K562 (cell line): ENCODE results near the gene FKBP9. TPM values are rescaled to one million over a fixed set of nuclear protein-coding genes. Genes with fewer than 3 reads are reported as not detected.

Experiments used
- ATF4 ChIP-seq: fragments of 450-650 bp; formaldehyde crosslinking; IDR thresholded peaks from 2 replicates; pipeline ENCODE4 v1.4.0; 2022; ENCODE audit warnings: mild to moderate bottlenecking, moderate library complexity
- CCAR2 ChIP-seq: fragments of 200-400 bp; formaldehyde crosslinking; IDR thresholded peaks from 2 replicates; pipeline ENCODE4 v1.6.1; 2017; ENCODE audit warnings: mild to moderate bottlenecking, low read depth, low read length
- CCNT2 ChIP-seq: IDR thresholded peaks from 2 replicates; pipeline ENCODE4 v1.6.1; 2011; ENCODE audit warnings: borderline replicate concordance, low read depth, mild to moderate bottlenecking, moderate library complexity, mixed read lengths, low read length; ENCODE audit not compliant: insufficient read length; ENCODE audit errors: extremely low read depth
- E2F3 ChIP-seq: fragments of 250-450 bp; sonication (Bioruptor Pico); IDR thresholded peaks from 2 replicates; pipeline ENCODE4 v1.4.0; 2020; ENCODE audit warnings: mild to moderate bottlenecking
- EZH2 ChIP-seq: IDR thresholded peaks from 2 replicates; pipeline ENCODE4 v1.6.1; 2012; ENCODE audit warnings: low read depth, mild to moderate bottlenecking, inconsistent platforms, low read length, borderline replicate concordance
- GATAD2A ChIP-seq: fragments of 450-650 bp; IDR thresholded peaks from 2 replicates; pipeline ENCODE4 v1.6.1; 2017
- GTF2E2 ChIP-seq: fragments of 200-800 bp; sonication (Bioruptor generic); IDR thresholded peaks from 2 replicates; pipeline ENCODE4 v1.6.1; 2016; ENCODE audit warnings: missing genetic modification characterization, missing compliant biosample characterization
- IFI16 ChIP-seq: fragments of 250-450 bp; sonication (Bioruptor Pico); IDR thresholded peaks from 2 replicates; pipeline ENCODE4 v2.1.2; 2022; ENCODE audit warnings: mild to moderate bottlenecking, inconsistent platforms
- KLF10 ChIP-seq: fragments of 250-450 bp; sonication (Bioruptor Pico); IDR thresholded peaks from 2 replicates; pipeline ENCODE4 v1.6.1; 2021; ENCODE audit warnings: matching md5 sums
- NCOA4 ChIP-seq: fragments of 450-650 bp; IDR thresholded peaks from 2 replicates; pipeline ENCODE4 v1.6.1; 2018; ENCODE audit warnings: mild to moderate bottlenecking; ENCODE audit not compliant: partially characterized antibody
- PATZ1 ChIP-seq: fragments of 250-450 bp; sonication (Bioruptor Pico); IDR thresholded peaks from 2 replicates; pipeline ENCODE4 v1.5.0; 2020; ENCODE audit warnings: mild to moderate bottlenecking, borderline replicate concordance
- RFX1 ChIP-seq: fragments of 450-650 bp; IDR thresholded peaks from 2 replicates; pipeline ENCODE4 v1.6.1; 2016; ENCODE audit warnings: mild to moderate bottlenecking, moderate library complexity
- SREBF2 ChIP-seq: sonication (generic); formaldehyde crosslinking; IDR thresholded peaks from 2 replicates; pipeline ENCODE4 v1.4.0; 2020; ENCODE audit warnings: mild to moderate bottlenecking, missing genetic modification reagents
- STAG1 ChIP-seq: sonication (generic); formaldehyde crosslinking; IDR thresholded peaks from 2 replicates; pipeline ENCODE4 v1.5.0; 2020; ENCODE audit warnings: missing genetic modification reagents, borderline replicate concordance
- TAF15 ChIP-seq: fragments of 200-400 bp; formaldehyde crosslinking; IDR thresholded peaks from 2 replicates; pipeline ENCODE4 v1.6.1; 2017; ENCODE audit warnings: mild to moderate bottlenecking, low read depth, low read length, moderate library complexity
- TCF7L2 ChIP-seq: fragments of 150-350 bp; IDR thresholded peaks from 2 replicates; pipeline ENCODE4 v1.6.1; 2016; ENCODE audit warnings: low read depth, mild to moderate bottlenecking, low read length, moderate library complexity
- TSC22D4 ChIP-seq: fragments of 450-650 bp; IDR thresholded peaks from 2 replicates; pipeline ENCODE4 v1.6.1; 2016; ENCODE audit warnings: missing genetic modification characterization, missing biosample characterization, control low read depth
- ZBTB1 ChIP-seq: sonication (generic); formaldehyde crosslinking; IDR thresholded peaks from 2 replicates; pipeline ENCODE4 v1.8.1; 2023; ENCODE audit warnings: missing genetic modification reagents, low read depth, mild to moderate bottlenecking, borderline replicate concordance
- ZNF24 ChIP-seq: fragments of 450-650 bp; IDR thresholded peaks from 2 replicates; pipeline ENCODE4 v1.6.1; 2016
- polyA plus RNA-seq, 8 experiments: library from polyadenylated mRNA; depleted of rRNA in 4 of 8; stranded (reverse) in 5 of 8; unstranded in 3 of 8; fragments of >200 nt; fragmentation: Nextera tagmentation in 2 of 8; fragmentation: Illumina TruSeq in 1 of 8; extraction: Ambion mirVana in 2 of 8; extraction: Trizol in 1 of 8; gene quantifications; 2 replicates each; pipeline versions ENCODE4 v1.2.1 to v1.2.3, GENCODE V29; 2011 to 2014; ENCODE audit warnings: inconsistent platforms in 1 of 8, missing spikeins in 1 of 8
- total RNA-seq, 7 experiments: library from RNA; depleted of rRNA in 6 of 7; stranded (reverse); fragments of >200 nt in 6 of 7; fragmentation: Illumina TruSeq in 2 of 7; extraction: Trizol in 2 of 7; gene quantifications; 2 replicates each; pipeline versions ENCODE4 v1.2.1 to v1.2.3, GENCODE V29; 2011 to 2021; ENCODE audit warnings: low replicate concordance in 1 of 7
- TF ChIP-seq, protein P1 (sequence below): fragments of 450-650 bp; IDR thresholded peaks from 2 replicates; pipeline ENCODE4 v1.7.1; 2018; ENCODE audit warnings: mild to moderate bottlenecking, low read depth; ENCODE audit not compliant: partially characterized antibody
- TF ChIP-seq, protein P2 (sequence below): fragments of 450-650 bp; formaldehyde crosslinking; IDR thresholded peaks from 2 replicates; pipeline ENCODE4 v1.4.0; 2020; ENCODE audit warnings: mild to moderate bottlenecking, mixed read lengths

FKBP9 gene
- total and polyA plus RNA-seq, 9 of the 15 experiments (the other 6 are each of a cell fraction or from before 2014, with no cell fraction given), result 5.9 to 23.7 (median 15.8) TPM

DNA sequence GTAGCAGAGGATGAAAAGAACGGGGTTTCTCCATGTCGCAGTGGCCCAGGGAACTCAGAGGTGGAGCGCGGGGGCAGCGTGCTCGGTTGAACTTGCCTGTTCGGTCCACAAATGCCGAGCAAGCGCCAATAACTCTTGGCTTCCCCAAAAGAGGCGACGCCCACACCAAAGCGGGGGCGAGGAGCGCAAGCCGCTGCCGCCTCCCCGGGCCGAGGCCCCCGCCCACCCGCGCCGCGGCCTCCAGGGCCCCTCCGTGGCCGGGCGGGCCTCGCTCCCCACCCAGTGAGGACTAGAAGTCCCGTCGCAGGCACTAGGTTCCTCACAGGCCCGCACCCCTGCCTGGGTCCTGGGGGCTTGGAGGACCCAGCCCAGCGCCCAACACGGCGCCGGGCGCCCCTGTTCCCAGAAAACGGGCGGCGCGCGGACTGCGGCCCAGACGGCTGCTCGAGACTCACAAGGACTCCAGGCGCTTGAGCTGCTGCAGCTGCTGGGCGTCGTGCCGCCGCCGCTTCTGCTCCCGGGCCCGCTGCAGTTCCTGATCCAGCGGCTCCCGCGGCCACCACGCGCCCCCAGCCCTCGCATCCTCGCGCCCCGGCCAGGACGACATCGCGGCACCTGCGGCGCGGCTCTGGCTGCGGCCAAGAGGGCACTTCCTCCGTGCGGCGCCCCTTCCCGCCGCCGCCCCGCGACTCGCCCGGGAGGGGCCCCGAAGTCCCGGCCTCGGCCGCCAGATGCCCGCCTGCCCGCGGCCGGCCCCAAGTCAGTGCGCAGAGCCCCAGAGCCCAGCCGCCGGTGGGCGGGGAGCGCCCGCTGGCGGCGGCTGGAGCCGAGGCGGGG lies 14.6 kb upstream of the FKBP9 start (continued):
- TF ChIP-seq PATZ1 (CRISPR knock-in tag), result no peak
- TF ChIP-seq E2F3 (CRISPR knock-in tag), result 0 out of 2 replicates have a peak, but pooled peaks have one; percentile 52
- TF ChIP-seq IFI16 (CRISPR knock-in tag), result no peak
- no peak for TF ChIP-seq KLF10 (CRISPR knock-in tag)
- no peak for TF ChIP-seq NCOA4
- 0 out of 2 replicates have a peak, but pooled peaks have one; percentile 56 for TF ChIP-seq ZBTB1 (CRISPR knock-in tag)
- TF ChIP-seq ATF4 (CRISPR knock-in tag), result no peak
- TF ChIP-seq EZH2, result no peak
- TF ChIP-seq GATAD2A, result no peak
- TF ChIP-seq TCF7L2, result no peak
- no peak for TF ChIP-seq TSC22D4
- TF ChIP-seq RFX1, result no peak
- no peak; the same call in 1 of the 2 replicates for TF ChIP-seq GTF2E2
- peak; percentile 76 for TF ChIP-seq CCNT2
- TF ChIP-seq, protein P1, sequence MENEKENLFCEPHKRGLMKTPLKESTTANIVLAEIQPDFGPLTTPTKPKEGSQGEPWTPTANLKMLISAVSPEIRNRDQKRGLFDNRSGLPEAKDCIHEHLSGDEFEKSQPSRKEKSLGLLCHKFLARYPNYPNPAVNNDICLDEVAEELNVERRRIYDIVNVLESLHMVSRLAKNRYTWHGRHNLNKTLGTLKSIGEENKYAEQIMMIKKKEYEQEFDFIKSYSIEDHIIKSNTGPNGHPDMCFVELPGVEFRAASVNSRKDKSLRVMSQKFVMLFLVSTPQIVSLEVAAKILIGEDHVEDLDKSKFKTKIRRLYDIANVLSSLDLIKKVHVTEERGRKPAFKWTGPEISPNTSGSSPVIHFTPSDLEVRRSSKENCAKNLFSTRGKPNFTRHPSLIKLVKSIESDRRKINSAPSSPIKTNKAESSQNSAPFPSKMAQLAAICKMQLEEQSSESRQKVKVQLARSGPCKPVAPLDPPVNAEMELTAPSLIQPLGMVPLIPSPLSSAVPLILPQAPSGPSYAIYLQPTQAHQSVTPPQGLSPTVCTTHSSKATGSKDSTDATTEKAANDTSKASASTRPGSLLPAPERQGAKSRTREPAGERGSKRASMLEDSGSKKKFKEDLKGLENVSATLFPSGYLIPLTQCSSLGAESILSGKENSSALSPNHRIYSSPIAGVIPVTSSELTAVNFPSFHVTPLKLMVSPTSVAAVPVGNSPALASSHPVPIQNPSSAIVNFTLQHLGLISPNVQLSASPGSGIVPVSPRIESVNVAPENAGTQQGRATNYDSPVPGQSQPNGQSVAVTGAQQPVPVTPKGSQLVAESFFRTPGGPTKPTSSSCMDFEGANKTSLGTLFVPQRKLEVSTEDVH, result no peak
- TF ChIP-seq SREBF2, result no peak
- TF ChIP-seq STAG1 (CRISPR knock-in tag), result no peak
- no peak for TF ChIP-seq CCAR2
- no peak for TF ChIP-seq TAF15
- peak; percentile 47; the same call in 1 of the 2 replicates for TF ChIP-seq ZNF24
- TF ChIP-seq, protein P2, sequence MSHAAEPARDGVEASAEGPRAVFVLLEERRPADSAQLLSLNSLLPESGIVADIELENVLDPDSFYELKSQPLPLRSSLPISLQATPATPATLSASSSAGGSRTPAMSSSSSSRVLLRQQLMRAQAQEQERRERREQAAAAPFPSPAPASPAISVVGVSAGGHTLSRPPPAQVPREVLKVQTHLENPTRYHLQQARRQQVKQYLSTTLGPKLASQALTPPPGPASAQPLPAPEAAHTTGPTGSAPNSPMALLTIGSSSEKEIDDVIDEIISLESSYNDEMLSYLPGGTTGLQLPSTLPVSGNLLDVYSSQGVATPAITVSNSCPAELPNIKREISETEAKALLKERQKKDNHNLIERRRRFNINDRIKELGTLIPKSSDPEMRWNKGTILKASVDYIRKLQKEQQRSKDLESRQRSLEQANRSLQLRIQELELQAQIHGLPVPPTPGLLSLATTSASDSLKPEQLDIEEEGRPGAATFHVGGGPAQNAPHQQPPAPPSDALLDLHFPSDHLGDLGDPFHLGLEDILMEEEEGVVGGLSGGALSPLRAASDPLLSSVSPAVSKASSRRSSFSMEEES (CRISPR knock-in tag), result no peak
